ENCODE results near the gene CMTM8.

Gene CMTM8

DNA sequence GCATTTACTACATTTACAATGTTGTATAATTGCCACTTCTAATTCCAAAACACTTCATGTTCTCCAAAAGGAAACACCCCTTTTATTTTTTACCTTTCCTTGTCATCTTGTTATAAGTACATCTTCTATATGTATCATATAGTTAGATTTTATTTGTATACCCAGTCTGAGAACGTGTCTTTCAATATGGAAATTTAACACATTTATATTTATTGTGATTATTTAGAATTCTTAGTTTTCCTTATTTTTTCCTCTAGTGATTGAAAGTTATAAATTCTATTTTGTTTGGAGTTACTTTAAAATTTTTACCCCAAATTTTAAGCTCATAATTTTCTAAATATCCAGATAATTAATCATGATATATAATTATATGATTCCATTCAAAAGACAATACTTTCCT is 15.8 kb downstream of the CMTM8 start:
- Histone ChIP-seq H3K4me2 (ENCODE audit: insufficient read depth, low read length, poor library complexity, severe bottlenecking) (no peak overlapping the region), H3K4me3 (ENCODE audit: low read length in 2 of 2) (no peak overlapping the region), H3K4me1 (ENCODE audit: control insufficient read depth in 2 of 2, insufficient read depth in 1 of 2, low read depth in 1 of 2, low read length in 2 of 2) (no peaks in the 10 kb centered on the region), H2BK12ac (ENCODE audit: low read length) (no peak overlapping the region), H4K91ac (ENCODE audit: low read depth, low read length, poor library complexity) (no peak overlapping the region), H2BK5ac (ENCODE audit: low read length) (no peak overlapping the region), H2BK120ac (ENCODE audit: low read depth, low read length) (no peak overlapping the region), H3K4ac (ENCODE audit: low read length) (no peak overlapping the region), H2AFZ (ENCODE audit: low read length) (no peak overlapping the region), H3K9ac (ENCODE audit: low read depth, low read length, poor library complexity) (no peak overlapping the region), H2BK15ac (ENCODE audit: low read length) (no peak overlapping the region), H4K8ac (ENCODE audit: low read depth, low read length) (no peak overlapping the region), H3K27me3 (ENCODE audit: control insufficient read depth in 3 of 3, insufficient read depth in 3 of 3, low read depth in 1 of 3, low read length in 3 of 3) (no peaks in the 10 kb centered on the region), H3K23ac (ENCODE audit: low read depth, low read length, poor library complexity) (no peak overlapping the region), H3K9me3 (replicated peaks in 1 of 2; ENCODE audit: control insufficient read depth in 2 of 2, insufficient read depth in 1 of 2, low read depth in 1 of 2, low read length in 2 of 2) (peaks cover 0 to 3% of the 10 kb centered on the region in 2 donors), H2AK5ac (ENCODE audit: low read depth, low read length) (no peak overlapping the region), H3K14ac (ENCODE audit: low read length) (no peak overlapping the region), H3K36me3 (replicated peaks in 1 of 2; ENCODE audit: control insufficient read depth in 2 of 2, insufficient read depth in 2 of 2, low read length in 2 of 2) (no peaks in the 10 kb centered on the region), H3K27ac (replicated peaks; ENCODE audit: low read length) (no peak overlapping the region), H3K18ac (ENCODE audit: low read length) (no peak overlapping the region), H3K79me1 (ENCODE audit: low read depth, low read length) (no peaks in the 10 kb centered on the region)
- no CpG with 5 or more reads among the region's 1 CpG for WGBS, 2 donors (ENCODE audit: extremely low coverage in 2 of 2, insufficient read length in 2 of 2, insufficient replicate concordance in 1 of 2)
- no peak for DNase-seq (ENCODE audit: low spot score)

DNA sequence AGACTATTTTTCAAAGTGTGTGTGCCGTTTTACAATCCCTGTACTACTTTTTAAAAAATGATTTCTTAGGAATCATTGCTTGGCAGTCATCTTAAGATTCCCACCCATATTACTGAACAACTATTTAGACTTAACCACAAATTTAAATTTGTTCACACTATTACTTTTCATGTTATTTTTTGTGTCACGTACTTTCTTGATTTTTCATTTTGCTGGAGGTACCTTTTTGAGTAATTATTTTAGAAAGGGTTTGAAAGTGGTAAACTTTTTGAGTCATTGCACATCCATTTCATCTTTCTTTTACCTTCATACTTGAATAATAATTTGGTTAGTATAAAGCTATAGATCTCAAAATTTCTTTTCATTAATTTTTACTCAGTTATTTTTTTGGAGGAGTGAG is 16.9 kb downstream of the CMTM8 start:
- H3K27me3 ChIP-seq (ENCODE audit: control insufficient read depth in 3 of 3, insufficient read depth in 3 of 3, low read depth in 1 of 3, low read length in 3 of 3): no peaks in the 10 kb centered on the region
- no peak overlapping the region for H3K14ac ChIP-seq (ENCODE audit: low read length)
- H3K23ac ChIP-seq (ENCODE audit: low read depth, low read length, poor library complexity): no peak overlapping the region
- H3K79me1 ChIP-seq (ENCODE audit: low read depth, low read length): no peaks in the 10 kb centered on the region
- no peaks in the 10 kb centered on the region for H3K36me3 ChIP-seq (replicated peaks in 1 of 2; ENCODE audit: control insufficient read depth in 2 of 2, insufficient read depth in 2 of 2, low read length in 2 of 2)
- H2BK5ac ChIP-seq (ENCODE audit: low read length): no peak overlapping the region
- no peaks in the 10 kb centered on the region for H3K4me1 ChIP-seq (ENCODE audit: control insufficient read depth in 2 of 2, insufficient read depth in 1 of 2, low read depth in 1 of 2, low read length in 2 of 2)
- no peak overlapping the region for H2AK5ac ChIP-seq (ENCODE audit: low read depth, low read length)
- no peak overlapping the region for H3K4ac ChIP-seq (ENCODE audit: low read length)
- H3K4me3 ChIP-seq (ENCODE audit: low read length in 2 of 2): no peak overlapping the region
- no peak overlapping the region for H2BK15ac ChIP-seq (ENCODE audit: low read length)
- no peak overlapping the region for H3K18ac ChIP-seq (ENCODE audit: low read length)
- WGBS, 2 donors (ENCODE audit: extremely low coverage in 2 of 2, insufficient read length in 2 of 2, insufficient replicate concordance in 1 of 2): no CpG with 5 or more reads among the region's 2 CpGs
- no peak overlapping the region for H3K4me2 ChIP-seq (ENCODE audit: insufficient read depth, low read length, poor library complexity, severe bottlenecking)
- H2BK120ac ChIP-seq (ENCODE audit: low read depth, low read length): no peak overlapping the region
- no peak overlapping the region for H3K27ac ChIP-seq (replicated peaks; ENCODE audit: low read length)
- no peak overlapping the region for H4K91ac ChIP-seq (ENCODE audit: low read depth, low read length, poor library complexity)
- no peak for DNase-seq (ENCODE audit: low spot score)
- H3K9ac ChIP-seq (ENCODE audit: low read depth, low read length, poor library complexity): no peak overlapping the region
- H3K9me3 ChIP-seq (replicated peaks in 1 of 2; ENCODE audit: control insufficient read depth in 2 of 2, insufficient read depth in 1 of 2, low read depth in 1 of 2, low read length in 2 of 2): peaks cover 0 to 3% of the 10 kb centered on the region in 2 donors
- H2BK12ac ChIP-seq (ENCODE audit: low read length): no peak overlapping the region
- H2AFZ ChIP-seq (ENCODE audit: low read length): no peak overlapping the region
- no peak overlapping the region for H4K8ac ChIP-seq (ENCODE audit: low read depth, low read length)

DNA sequence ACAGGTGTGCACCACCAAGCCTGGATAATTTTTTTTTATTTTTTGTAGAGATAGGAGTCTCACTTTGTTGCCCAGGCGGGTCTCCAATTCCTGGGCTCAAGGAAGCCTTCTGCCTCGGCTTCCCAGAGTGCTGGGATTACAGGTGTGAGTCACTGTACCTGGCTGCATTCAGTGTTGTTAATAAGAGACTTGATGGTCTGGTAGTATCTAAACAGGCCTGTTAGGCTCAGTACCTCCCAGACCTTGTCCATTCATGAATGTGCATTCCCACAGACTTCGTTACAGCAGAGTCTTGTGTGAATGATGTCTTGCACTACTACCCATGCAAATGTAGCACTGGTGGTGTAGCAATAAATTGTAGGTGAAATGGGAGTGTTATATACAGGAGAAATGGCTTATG is 17.7 kb downstream of the CMTM8 start:
- H2AK5ac ChIP-seq (ENCODE audit: low read depth, low read length): no peak overlapping the region
- no peak overlapping the region for H2BK12ac ChIP-seq (ENCODE audit: low read length)
- H2BK120ac ChIP-seq (ENCODE audit: low read depth, low read length): no peak overlapping the region
- no peak overlapping the region for H4K8ac ChIP-seq (ENCODE audit: low read depth, low read length)
- peaks cover 0 to 3% of the 10 kb centered on the region in 2 donors for H3K9me3 ChIP-seq (replicated peaks in 1 of 2; ENCODE audit: control insufficient read depth in 2 of 2, insufficient read depth in 1 of 2, low read depth in 1 of 2, low read length in 2 of 2)
- DNase-seq (ENCODE audit: low spot score): no peak
- no peak overlapping the region for H2AFZ ChIP-seq (ENCODE audit: low read length)
- no peaks in the 10 kb centered on the region for H3K36me3 ChIP-seq (replicated peaks in 1 of 2; ENCODE audit: control insufficient read depth in 2 of 2, insufficient read depth in 2 of 2, low read length in 2 of 2)
- no CpG with 5 or more reads among the region's 3 CpGs for WGBS, 2 donors (ENCODE audit: extremely low coverage in 2 of 2, insufficient read length in 2 of 2, insufficient replicate concordance in 1 of 2)
- no peak overlapping the region for H3K4ac ChIP-seq (ENCODE audit: low read length)
- no peak overlapping the region for H2BK5ac ChIP-seq (ENCODE audit: low read length)
- no peaks in the 10 kb centered on the region for H3K27me3 ChIP-seq (ENCODE audit: control insufficient read depth in 3 of 3, insufficient read depth in 3 of 3, low read depth in 1 of 3, low read length in 3 of 3)
- no peak overlapping the region for H3K4me3 ChIP-seq (ENCODE audit: low read length in 2 of 2)
- H3K23ac ChIP-seq (ENCODE audit: low read depth, low read length, poor library complexity): no peak overlapping the region
- no peak overlapping the region for H3K9ac ChIP-seq (ENCODE audit: low read depth, low read length, poor library complexity)
- no peak overlapping the region for H3K14ac ChIP-seq (ENCODE audit: low read length)
- no peak overlapping the region for H2BK15ac ChIP-seq (ENCODE audit: low read length)
- H4K91ac ChIP-seq (ENCODE audit: low read depth, low read length, poor library complexity): no peak overlapping the region
- no peaks in the 10 kb centered on the region for H3K79me1 ChIP-seq (ENCODE audit: low read depth, low read length)
- no peaks in the 10 kb centered on the region for H3K4me1 ChIP-seq (ENCODE audit: control insufficient read depth in 2 of 2, insufficient read depth in 1 of 2, low read depth in 1 of 2, low read length in 2 of 2)
- no peak overlapping the region for H3K4me2 ChIP-seq (ENCODE audit: insufficient read depth, low read length, poor library complexity, severe bottlenecking)
- no peak overlapping the region for H3K18ac ChIP-seq (ENCODE audit: low read length)
- no peak overlapping the region for H3K27ac ChIP-seq (replicated peaks; ENCODE audit: low read length)

DNA sequence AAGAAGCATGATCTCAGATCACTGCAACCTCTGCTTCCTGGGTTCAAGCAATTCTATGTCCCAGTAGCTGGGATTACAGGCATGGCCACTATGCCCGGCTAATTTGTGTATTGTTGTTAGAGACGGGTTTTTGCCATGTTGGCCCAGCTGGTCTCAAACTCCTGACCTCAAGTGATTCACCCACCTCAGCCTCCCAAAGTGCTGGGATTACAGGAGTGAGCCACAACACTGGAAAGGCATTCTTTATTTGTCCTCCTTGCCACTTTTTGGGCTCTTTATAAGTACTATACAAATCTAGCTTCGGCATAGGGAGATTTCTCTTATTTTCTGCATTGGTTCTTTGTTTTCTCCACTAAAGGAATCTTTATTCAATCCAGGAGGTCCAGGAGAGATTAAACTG is 18.6 kb downstream of the CMTM8 start:
- Histone ChIP-seq H3K27me3 (ENCODE audit: control insufficient read depth in 3 of 3, insufficient read depth in 3 of 3, low read depth in 1 of 3, low read length in 3 of 3) (no peaks in the 10 kb centered on the region), H2BK120ac (ENCODE audit: low read depth, low read length) (no peak overlapping the region), H4K91ac (ENCODE audit: low read depth, low read length, poor library complexity) (no peak overlapping the region), H4K8ac (ENCODE audit: low read depth, low read length) (no peak overlapping the region), H3K23ac (ENCODE audit: low read depth, low read length, poor library complexity) (no peak overlapping the region), H3K4me1 (ENCODE audit: control insufficient read depth in 2 of 2, insufficient read depth in 1 of 2, low read depth in 1 of 2, low read length in 2 of 2) (no peaks in the 10 kb centered on the region), H3K4ac (ENCODE audit: low read length) (no peak overlapping the region), H2BK5ac (ENCODE audit: low read length) (no peak overlapping the region), H3K9me3 (replicated peaks in 1 of 2; ENCODE audit: control insufficient read depth in 2 of 2, insufficient read depth in 1 of 2, low read depth in 1 of 2, low read length in 2 of 2) (peaks cover 2 to 3% of the 10 kb centered on the region in 2 donors), H2AFZ (ENCODE audit: low read length) (no peak overlapping the region), H2BK15ac (ENCODE audit: low read length) (no peak overlapping the region), H3K4me3 (ENCODE audit: low read length in 2 of 2) (no peak overlapping the region), H2AK5ac (ENCODE audit: low read depth, low read length) (no peak overlapping the region), H3K4me2 (ENCODE audit: insufficient read depth, low read length, poor library complexity, severe bottlenecking) (no peak overlapping the region), H3K9ac (ENCODE audit: low read depth, low read length, poor library complexity) (no peak overlapping the region), H3K18ac (ENCODE audit: low read length) (no peak overlapping the region), H3K14ac (ENCODE audit: low read length) (no peak overlapping the region), H3K79me1 (ENCODE audit: low read depth, low read length) (peaks cover 1% of the 10 kb centered on the region), H3K27ac (replicated peaks; ENCODE audit: low read length) (no peak overlapping the region), H2BK12ac (ENCODE audit: low read length) (no peak overlapping the region), H3K36me3 (replicated peaks in 1 of 2; ENCODE audit: control insufficient read depth in 2 of 2, insufficient read depth in 2 of 2, low read length in 2 of 2) (no peaks in the 10 kb centered on the region)
- WGBS, 2 donors (ENCODE audit: extremely low coverage in 2 of 2, insufficient read length in 2 of 2, insufficient replicate concordance in 1 of 2): no CpG with 5 or more reads among the region's 3 CpGs
- no peak for DNase-seq (ENCODE audit: low spot score)
